ENCODE results near the gene WDR88.

GRCh38 chr19:33096005-33096404 is 35.9 kb upstream of the WDR88 start:
- no peak for TF ChIP-seq CTCF (IDR thresholded peaks at IDR 0.05)
- TF ChIP-seq POLR2A (IDR thresholded peaks at IDR 0.05), result no peak

All from body of pancreas (tissue), 4 donors.